GM23248 (cell line): ENCODE data around the gene NDUFA12.

Source experiments
- EZH2 ChIP-seq: fragments of 200-600 bp; sonication (generic); IDR thresholded peaks from 2 replicates; pipeline ENCODE4 v1.6.1; 2018; ENCODE audit warnings: antibody characterized with exemption, mild to moderate bottlenecking; ENCODE audit not compliant: insufficient read depth, poor library complexity, severe bottlenecking
- EZH2phosphoT487 ChIP-seq: fragments of 200-600 bp; sonication (generic); IDR thresholded peaks from 2 replicates; pipeline ENCODE4 v1.6.1; 2018; ENCODE audit warnings: antibody characterized with exemption, moderate library complexity, mild to moderate bottlenecking, low read depth; ENCODE audit not compliant: insufficient read depth

GRCh38 chr12:95034750-95035149 lies 31.3 kb upstream of the NDUFA12 start:
- TF ChIP-seq EZH2 (no peak), EZH2phosphoT487 (no peak)
